Right lobe of liver (tissue), 6 donors: ENCODE results near the gene ATP2B1. TPM values are rescaled to one million over a fixed set of nuclear protein-coding genes. Genes with fewer than 3 reads are reported as not detected.

Experiments
- ATAC-seq, 4 donors: fragments of 200-7000 bp; cut with Tn5 transposase; one replicate each; pipeline ENCODE4 v1.9.1; 2020; ENCODE audit warnings: mild to moderate bottlenecking in 4 of 4, moderate library complexity in 4 of 4
- DNase-seq, 3 donors: peaks; one replicate each; pipeline ENCODE4 v3.0.0-alpha.2; 2020
- H3K27ac ChIP-seq, 3 donors: fragments of 200-600 bp; one replicate each; pipeline ENCODE4 v1.8.0; 2022
- H3K27me3 ChIP-seq, 2 donors: fragments of 200-600 bp; one replicate each; pipeline ENCODE4 v1.8.0; 2022
- H3K36me3 ChIP-seq, 4 donors: fragments of 200-600 bp; sonication (generic) in 1 of 4; one replicate each; pipeline versions ENCODE4 v1.5.1 to v1.8.0; 2017 to 2022; ENCODE audit warnings: control low read depth in 1 of 4
- H3K4me1 ChIP-seq, 4 donors: fragments of 200-600 bp; sonication (generic) in 1 of 4; one replicate each; pipeline versions ENCODE4 v1.5.1 to v1.8.0; 2017 to 2022; ENCODE audit warnings: control low read depth in 1 of 4
- H3K4me3 ChIP-seq, 3 donors: fragments of 200-600 bp; one replicate each; pipeline ENCODE4 v1.8.0; 2022
- H3K9me3 ChIP-seq, 4 donors: fragments of 200-600 bp; sonication (generic) in 1 of 4; one replicate each; pipeline versions ENCODE4 v1.5.1 to v1.8.0; 2017 to 2022; ENCODE audit warnings: control low read depth in 1 of 4
- POLR2A ChIP-seq: fragments of 450-650 bp; IDR thresholded peaks from one replicate; pipeline ENCODE4 v1.6.1; 2017; ENCODE audit warnings: antibody characterized with exemption, mild to moderate bottlenecking
- WGBS: methylation state at CpG from one replicate; pipeline ENCODE4 v1.1.6; 2018; ENCODE audit warnings: low coverage, low lambda C conversion rate; ENCODE audit not compliant: insufficient coverage; ENCODE audit errors: missing lambda C conversion rate; 5-methylcytosine and 5-hydroxymethylcytosine counted together
- intact Hi-C, 2 donors: fragments of 100-400 bp; cut with DNase I; formaldehyde crosslinking; loops; one replicate each; pipeline versions ENCODE4 v1.11.2 to v1.14.1; 2022
- total RNA-seq, 6 experiments: library from RNA; depleted of rRNA in 2 of 6; stranded (reverse); fragments of >200 nt in 2 of 6; fragmentation: NEBNext Ultra II Directional in 3 of 6; extraction: Animal tissue kit (Norgen Biotek cat#: 25700) in 3 of 6; gene quantifications; one replicate each; pipeline versions ENCODE4 v1.1.0 to v1.2.4, GENCODE V29; 2016 to 2023
- TF ChIP-seq, protein P1 (sequence below), 4 donors: fragments of 200-600 bp in 3 of 4; fragments of 450-650 bp in 1 of 4; IDR thresholded peaks; one replicate each; pipeline versions ENCODE4 v1.5.1 to v1.8.0; 2016 to 2022; ENCODE audit warnings: antibody characterized with exemption in 4 of 4, mild to moderate bottlenecking in 2 of 4
- donor health status: DM: no; HTN: yes; CAD: no.
- donor health status: DM: no; HTN: no; CAD: no.
- donor health status: DM: no; HTN: no; CAD: no.
- donor health status: DM: no; HTN: yes; CAD: no.
- donor health status: DM: no; HTN: yes; CAD: no.

The ATP2B1 gene
- total RNA-seq, 6 experiments from 2014 or later: 10.4 to 23.9 (median 17.6) TPM

DNA sequence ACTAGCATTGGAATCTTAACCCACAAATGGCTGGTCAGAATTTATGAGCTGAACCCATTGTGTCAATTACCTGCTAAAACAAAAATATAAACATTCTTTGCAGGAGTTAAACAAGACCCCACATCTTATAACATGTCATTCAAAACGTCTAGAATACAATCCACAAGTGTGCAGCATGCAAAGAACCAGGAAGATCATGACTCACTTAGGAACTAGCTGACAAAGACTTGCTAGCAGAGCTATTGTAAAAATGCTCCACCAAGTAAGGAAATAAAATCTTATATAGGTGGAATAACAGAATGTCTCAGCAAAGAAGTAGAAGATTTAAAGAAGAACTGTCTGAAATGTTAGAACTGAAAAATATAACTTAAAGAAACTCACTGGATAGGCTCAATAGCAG, 156.3 kb downstream of the ATP2B1 start:
- no peak for DNase-seq
- WGBS: 6% methylated on average over 1 of the region's 1 CpG
- Histone ChIP-seq H3K4me1 (peaks cover 0 to 2% (median 0%) of the 10 kb centered on the region in 4 donors), H3K27me3 (no peaks in the 10 kb centered on the region), H3K27ac (no peak overlapping the region), H3K36me3 (no peaks in the 10 kb centered on the region), H3K4me3 (no peak overlapping the region), H3K9me3 (no peaks in the 10 kb centered on the region)
- no peak for ATAC-seq
- intact Hi-C loops: no loop called here
- no peak for TF ChIP-seq POLR2A
- TF ChIP-seq, protein P1, sequence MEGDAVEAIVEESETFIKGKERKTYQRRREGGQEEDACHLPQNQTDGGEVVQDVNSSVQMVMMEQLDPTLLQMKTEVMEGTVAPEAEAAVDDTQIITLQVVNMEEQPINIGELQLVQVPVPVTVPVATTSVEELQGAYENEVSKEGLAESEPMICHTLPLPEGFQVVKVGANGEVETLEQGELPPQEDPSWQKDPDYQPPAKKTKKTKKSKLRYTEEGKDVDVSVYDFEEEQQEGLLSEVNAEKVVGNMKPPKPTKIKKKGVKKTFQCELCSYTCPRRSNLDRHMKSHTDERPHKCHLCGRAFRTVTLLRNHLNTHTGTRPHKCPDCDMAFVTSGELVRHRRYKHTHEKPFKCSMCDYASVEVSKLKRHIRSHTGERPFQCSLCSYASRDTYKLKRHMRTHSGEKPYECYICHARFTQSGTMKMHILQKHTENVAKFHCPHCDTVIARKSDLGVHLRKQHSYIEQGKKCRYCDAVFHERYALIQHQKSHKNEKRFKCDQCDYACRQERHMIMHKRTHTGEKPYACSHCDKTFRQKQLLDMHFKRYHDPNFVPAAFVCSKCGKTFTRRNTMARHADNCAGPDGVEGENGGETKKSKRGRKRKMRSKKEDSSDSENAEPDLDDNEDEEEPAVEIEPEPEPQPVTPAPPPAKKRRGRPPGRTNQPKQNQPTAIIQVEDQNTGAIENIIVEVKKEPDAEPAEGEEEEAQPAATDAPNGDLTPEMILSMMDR (IDR thresholded peaks at IDR 0.05): no peak

DNA sequence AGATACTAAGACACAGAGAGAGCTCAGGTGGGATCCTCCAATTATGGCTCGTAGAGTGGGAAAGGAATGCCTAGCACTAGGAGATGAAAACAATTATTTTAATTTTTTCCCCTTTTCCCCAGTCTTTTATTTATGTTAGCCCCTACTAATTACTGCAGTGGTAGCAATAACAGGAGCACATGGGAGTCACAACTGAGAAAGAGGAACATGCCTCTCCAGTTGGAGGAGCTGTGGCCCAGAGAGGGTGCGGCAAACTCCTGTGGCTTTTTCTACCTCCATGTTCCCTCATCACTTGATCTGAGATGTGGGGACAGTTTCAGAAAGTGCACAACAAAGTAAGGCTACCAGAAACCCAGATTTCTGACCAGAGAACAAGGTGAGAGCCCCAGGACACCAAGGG, 156.9 kb downstream of the ATP2B1 start:
- Histone ChIP-seq H3K4me3 (no peak overlapping the region), H3K4me1 (peaks cover 0 to 2% (median 0%) of the 10 kb centered on the region in 4 donors), H3K36me3 (no peaks in the 10 kb centered on the region), H3K27me3 (no peaks in the 10 kb centered on the region), H3K27ac (no peak overlapping the region), H3K9me3 (no peaks in the 10 kb centered on the region)
- WGBS: 85% methylated on average over 2 of the region's 2 CpGs
- DNase-seq (no peak), ATAC-seq (no peak)
- TF ChIP-seq, protein P1 (IDR thresholded peaks at IDR 0.05): no peak
- no peak for TF ChIP-seq POLR2A
- intact Hi-C loops: no loop called here

DNA sequence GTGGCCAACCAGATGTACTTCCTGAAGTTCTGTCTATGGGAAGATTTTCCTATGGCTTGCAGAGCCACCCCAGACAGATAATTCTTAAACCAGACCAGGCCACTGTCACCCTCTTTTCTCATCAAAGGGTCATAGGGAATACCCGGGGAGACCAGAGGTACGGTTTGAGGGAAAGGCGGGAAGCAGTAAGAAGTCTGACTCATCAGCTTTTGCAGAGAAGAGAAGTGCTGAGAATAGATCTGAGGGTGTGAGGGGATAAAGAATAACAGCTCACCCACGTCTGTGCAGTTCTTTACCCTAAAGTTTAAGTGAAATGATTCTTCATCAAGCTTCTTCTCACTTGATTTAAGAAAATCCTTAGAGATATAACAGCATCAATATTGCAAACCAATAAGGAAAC, 161.5 kb downstream of the ATP2B1 start:
- Histone ChIP-seq H3K27me3 (no peaks in the 10 kb centered on the region), H3K4me3 (no peak overlapping the region), H3K27ac (no peak overlapping the region), H3K36me3 (no peaks in the 10 kb centered on the region), H3K4me1 (peaks cover 0 to 7% (median 2%) of the 10 kb centered on the region in 4 donors), H3K9me3 (no peaks in the 10 kb centered on the region)
- DNase-seq (no peak), ATAC-seq (no peak)
- intact Hi-C loops: no loop called here
- TF ChIP-seq, protein P1 (IDR thresholded peaks at IDR 0.05): no peak
- TF ChIP-seq POLR2A: no peak
- 79% methylated on average over 4 of the region's 4 CpGs for WGBS

DNA sequence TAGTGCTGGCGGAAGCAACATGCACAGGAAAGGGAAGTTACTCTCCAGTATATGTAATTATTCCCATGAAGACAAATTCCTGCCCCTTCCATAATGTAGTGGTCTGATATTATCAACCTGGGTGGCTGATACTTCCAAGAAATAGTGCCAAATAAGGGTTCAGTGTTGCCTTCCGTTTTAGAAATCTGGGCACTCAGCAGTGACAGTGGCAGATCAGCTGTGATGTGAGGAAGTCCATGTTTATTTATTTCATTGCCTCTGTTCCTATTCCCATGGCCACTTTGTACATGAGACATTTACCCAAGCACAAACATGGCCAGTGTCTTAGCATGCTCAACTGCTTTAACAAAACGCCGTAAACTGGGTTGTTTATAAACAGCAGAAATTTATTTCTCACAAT, 162.5 kb downstream of the ATP2B1 start:
- H3K9me3 ChIP-seq: no peaks in the 10 kb centered on the region
- WGBS: 71% methylated on average over 3 of the region's 4 CpGs
- TF ChIP-seq, protein P1 (IDR thresholded peaks at IDR 0.05): no peak
- TF ChIP-seq POLR2A: no peak
- no peaks in the 10 kb centered on the region for H3K36me3 ChIP-seq
- H3K4me1 ChIP-seq: peaks cover 0 to 7% (median 2%) of the 10 kb centered on the region in 4 donors
- H3K27ac ChIP-seq: no peak overlapping the region
- H3K27me3 ChIP-seq: no peaks in the 10 kb centered on the region
- no peak for DNase-seq
- intact Hi-C loops: no loop called here
- no peak for ATAC-seq
- H3K4me3 ChIP-seq: no peak overlapping the region

DNA sequence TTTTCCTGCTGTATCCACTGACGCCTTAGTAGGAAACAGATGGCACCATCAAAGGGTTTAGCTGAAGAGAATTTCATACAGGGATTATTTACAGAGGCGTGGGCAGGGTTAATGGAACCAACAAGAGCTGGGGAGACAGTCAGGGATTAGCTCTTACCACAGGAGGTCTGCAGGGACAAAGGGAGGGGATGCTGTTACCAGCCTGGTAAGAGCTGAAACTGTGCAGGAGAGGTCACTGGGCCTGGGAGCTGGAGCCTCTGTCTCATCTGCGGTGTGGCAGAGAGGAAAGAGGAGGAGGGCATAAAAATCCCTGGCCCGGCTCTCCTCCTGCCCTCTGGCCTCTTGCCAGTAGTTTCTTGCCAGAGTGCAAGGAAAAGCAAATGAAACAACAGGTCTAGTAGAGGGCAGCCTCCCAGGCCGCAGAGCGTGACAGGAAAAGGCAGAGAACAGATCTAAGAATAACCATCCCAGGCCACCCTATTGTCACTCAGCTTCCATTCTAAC, 163.9 kb downstream of the ATP2B1 start:
- Histone ChIP-seq H3K27ac (no peak overlapping the region), H3K27me3 (no peaks in the 10 kb centered on the region), H3K4me3 (no peak overlapping the region), H3K9me3 (no peaks in the 10 kb centered on the region), H3K36me3 (no peaks in the 10 kb centered on the region), H3K4me1 (peaks cover 0 to 7% (median 2%) of the 10 kb centered on the region in 4 donors)
- no peak for TF ChIP-seq POLR2A
- TF ChIP-seq, protein P1 (IDR thresholded peaks at IDR 0.05): no peak
- ATAC-seq (peak; percentile 86 to 94 (median 90)), DNase-seq (peak; percentile 63 to 84 (median 79))
- WGBS: 38% methylated on average over 4 of the region's 6 CpGs
- intact Hi-C loops: no loop called here
